Transverse colon (tissue), 4 donors: Measurements from ENCODE around the gene KCNAB2. TPM values are rescaled to one million over a fixed set of nuclear protein-coding genes. Genes with fewer than 3 reads are reported as not detected.

Source experiments
- DNase-seq: peaks from one replicate; pipeline ENCODE4 v3.0.0-alpha.2; 2019
- H3K27ac ChIP-seq, 4 donors: fragments of 200-600 bp; sonication (generic); 2 replicates each; pipeline ENCODE4 v1.5.1; 2016 to 2018; ENCODE audit warnings: inconsistent platforms in 4 of 4
- H3K27me3 ChIP-seq: fragments of 200-600 bp; sonication (generic); 2 replicates; pipeline ENCODE4 v1.5.1; 2017; ENCODE audit warnings: inconsistent platforms
- H3K36me3 ChIP-seq, 4 donors: fragments of 200-600 bp; sonication (generic); 2 replicates each; pipeline ENCODE4 v1.5.1; 2017 to 2019; ENCODE audit warnings: inconsistent platforms in 4 of 4
- H3K4me1 ChIP-seq, 4 donors: fragments of 200-600 bp; sonication (generic); 2 replicates each; pipeline ENCODE4 v1.5.1; 2017 to 2020; ENCODE audit warnings: inconsistent platforms in 4 of 4
- H3K4me3 ChIP-seq, 4 donors: fragments of 200-600 bp; sonication (generic); 1 replicate in 1 of 4; 2 replicates in 3 of 4; pipeline versions ENCODE4 v1.5.1 to v1.6.1; 2017 to 2019; ENCODE audit warnings: inconsistent platforms in 4 of 4
- H3K9me3 ChIP-seq, 2 donors: fragments of 200-600 bp; sonication (generic); 2 replicates each; pipeline ENCODE4 v1.5.1; 2017 to 2019; ENCODE audit warnings: inconsistent platforms in 2 of 2
- CTCF ChIP-seq, 5 experiments: fragments of 200-600 bp in 3 of 5; fragments of 450-650 bp in 2 of 5; sonication (generic) in 3 of 5; IDR thresholded peaks; 1 replicate in 2 of 5; 2 replicates in 3 of 5; pipeline ENCODE4 v1.5.1; 2016 to 2017; ENCODE audit warnings: antibody characterized with exemption in 5 of 5, inconsistent platforms in 3 of 5, mild to moderate bottlenecking in 2 of 5, moderate library complexity in 1 of 5
- EP300 ChIP-seq: sonication (generic); formaldehyde crosslinking; IDR thresholded peaks from one replicate; pipeline ENCODE4 v1.6.1; 2017; ENCODE audit warnings: antibody characterized with exemption, low read depth
- POLR2A ChIP-seq: fragments of 450-650 bp; IDR thresholded peaks from one replicate; pipeline ENCODE4 v1.6.1; 2016; ENCODE audit warnings: antibody characterized with exemption, mild to moderate bottlenecking, moderate library complexity
- POLR2AphosphoS5 ChIP-seq, 3 donors: sonication (generic); formaldehyde crosslinking; IDR thresholded peaks; one replicate each; pipeline ENCODE4 v1.6.1; 2016; ENCODE audit warnings: antibody characterized with exemption in 3 of 3
- WGBS, 2 donors: methylation state at CpG; one replicate each; pipeline ENCODE4 v1.1.5; 2018; ENCODE audit warnings: low coverage in 1 of 2; 5-methylcytosine and 5-hydroxymethylcytosine counted together
- in situ Hi-C, 4 donors: fragments of 200-750 bp; cut with MboI; loops; one replicate each; pipeline versions ENCODE4 v1.15.0 to v1.15.1; 2017; ENCODE audit warnings: low sequenced_read_pairs in 3 of 4, low pct_ligation_motif_present in 1 of 4, low pct_unique_long_range_greater_than_20kb in 1 of 4
- intact Hi-C: fragments of 100-400 bp; cut with DNase I; formaldehyde crosslinking; loops from one replicate; pipeline ENCODE4 v1.15.1; 2023; ENCODE audit warnings: low total_unique reads
- total RNA-seq, 4 donors: library from RNA; depleted of rRNA; stranded (reverse); fragments of >200 nt; gene quantifications; one replicate each; pipeline ENCODE4 v1.1.0, GENCODE V29; 2016

The KCNAB2 gene
- total RNA-seq, 4 donors from 2014 or later = 1.00 to 25.4 (median 7.9) TPM

GRCh38 chr1:6005276-6005917 lies 40.3 kb upstream of the KCNAB2 start:
- DNase-seq = peak; percentile 1
- WGBS, 2 donors = 75% methylated on average over 10 of the region's 10 CpGs; no CpG with 5 or more reads in 1 of the 2 donors
- in situ Hi-C loops = no loop called here
- no peaks in the 10 kb centered on the region for H3K4me1 ChIP-seq
- no peaks in the 10 kb centered on the region for H3K9me3 ChIP-seq
- H3K36me3 ChIP-seq = no peaks in the 10 kb centered on the region
- no peak for TF ChIP-seq CTCF (IDR thresholded peaks at IDR 0.05)
- TF ChIP-seq POLR2AphosphoS5 (IDR thresholded peaks at IDR 0.05) = no peak
- no peak for TF ChIP-seq POLR2A
- TF ChIP-seq EP300 = no peak
- intact Hi-C loops = no loop called here
- no peak overlapping the region for H3K27ac ChIP-seq
- no peak overlapping the region for H3K4me3 ChIP-seq
- peaks cover 3% of the 10 kb centered on the region for H3K27me3 ChIP-seq

DNA sequence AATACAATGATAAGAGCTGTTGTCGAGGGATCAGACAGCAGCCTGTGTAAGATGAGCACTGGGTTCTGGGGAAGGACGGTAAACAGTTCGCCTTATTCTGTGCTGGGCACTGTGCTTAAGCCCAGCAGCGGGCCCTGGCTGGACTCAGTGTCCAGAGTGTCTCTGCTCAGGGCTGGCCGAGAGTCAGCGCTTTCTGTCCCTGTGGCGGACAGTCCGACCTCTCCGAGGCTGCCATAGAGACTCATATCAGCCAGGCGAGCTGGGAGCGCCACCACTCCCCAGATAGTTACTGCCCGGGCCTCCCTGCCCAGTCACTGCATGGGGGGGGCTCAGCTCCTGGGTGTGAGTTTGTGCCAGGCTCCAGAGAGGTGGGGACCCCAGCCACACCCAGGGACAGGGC lies 38.8 kb upstream of the KCNAB2 start:
- in situ Hi-C loops = no loop called here
- DNase-seq = no peak
- TF ChIP-seq CTCF (IDR thresholded peaks at IDR 0.05) (no peak), POLR2A (no peak), POLR2AphosphoS5 (IDR thresholded peaks at IDR 0.05) (no peak), EP300 (no peak)
- no peak overlapping the region for H3K4me3 ChIP-seq
- no peaks in the 10 kb centered on the region for H3K4me1 ChIP-seq
- H3K36me3 ChIP-seq = no peaks in the 10 kb centered on the region
- 80 to 90% methylated on average over 2 to 12 of the region's 12 CpGs for WGBS, 2 donors
- no peaks in the 10 kb centered on the region for H3K9me3 ChIP-seq
- H3K27ac ChIP-seq = no peak overlapping the region
- peaks cover 3% of the 10 kb centered on the region for H3K27me3 ChIP-seq
- intact Hi-C loops = no loop called here

DNA sequence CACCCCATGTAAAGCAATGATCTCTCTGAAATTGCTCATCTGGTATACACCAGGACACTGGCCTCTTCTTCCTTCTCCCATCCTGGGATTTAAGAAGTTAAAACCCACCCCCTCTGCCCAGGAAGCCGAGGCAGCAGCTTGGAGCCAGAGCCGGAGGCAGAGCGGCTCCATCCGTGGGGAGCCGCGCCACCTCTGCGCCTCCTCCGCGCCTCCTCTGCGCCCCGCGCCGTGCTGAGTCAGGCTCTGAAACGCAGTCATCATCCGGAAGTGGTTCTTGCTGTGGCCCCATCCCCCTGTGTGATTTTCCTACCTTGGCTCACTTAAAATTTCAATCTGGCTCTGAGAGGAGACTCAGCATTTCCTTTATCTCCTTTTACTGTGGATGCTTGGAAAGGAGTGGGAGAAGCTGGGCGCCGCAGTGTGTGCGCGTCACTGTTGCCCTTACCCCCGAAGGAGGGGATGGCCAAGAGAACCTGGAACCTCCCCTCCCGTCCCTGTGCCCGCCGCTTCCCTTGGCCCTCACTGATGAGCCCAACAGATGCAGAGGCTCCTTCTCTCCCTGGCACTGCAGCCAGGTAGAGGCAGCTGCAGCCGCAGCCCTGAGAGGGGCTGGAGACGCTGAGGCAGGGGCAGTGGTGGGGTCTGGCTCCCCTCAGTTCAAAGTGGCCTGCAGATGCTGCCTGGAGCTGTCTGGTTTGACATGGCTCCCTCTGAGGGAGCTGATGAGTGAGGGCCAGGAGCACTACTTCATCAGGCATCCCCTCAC lies 38.2 kb upstream of the KCNAB2 start:
- no peak for DNase-seq
- no peak overlapping the region for H3K4me3 ChIP-seq
- no peaks in the 10 kb centered on the region for H3K36me3 ChIP-seq
- intact Hi-C loops (no loop called here), in situ Hi-C loops (no loop called here)
- H3K27me3 ChIP-seq = peaks cover 3% of the 10 kb centered on the region
- 87% methylated on average over 24 of the region's 25 CpGs; no CpG with 5 or more reads in 1 of the 2 donors for WGBS, 2 donors
- H3K4me1 ChIP-seq = no peaks in the 10 kb centered on the region
- no peaks in the 10 kb centered on the region for H3K9me3 ChIP-seq
- no peak overlapping the region for H3K27ac ChIP-seq
- TF ChIP-seq EP300 (no peak), POLR2A (no peak), POLR2AphosphoS5 (IDR thresholded peaks at IDR 0.05) (no peak), CTCF (IDR thresholded peaks at IDR 0.05) (no peak)

DNA sequence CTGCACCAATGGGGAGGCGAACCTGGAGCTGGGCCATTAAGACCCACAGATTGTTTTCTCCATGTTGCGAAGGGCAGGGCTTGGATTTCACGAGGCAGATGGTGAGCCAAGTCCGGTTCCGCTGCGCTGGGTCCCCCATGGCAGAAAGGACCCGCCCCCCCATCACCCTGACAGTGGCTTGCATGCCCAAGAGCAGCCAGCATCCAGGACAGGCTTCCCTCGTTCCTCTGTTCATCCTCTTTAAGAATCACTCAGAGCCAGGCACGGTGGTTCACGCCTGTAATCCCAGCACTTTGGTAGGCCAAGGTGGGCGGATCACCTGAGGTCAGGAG lies 37.6 kb upstream of the KCNAB2 start:
- 92% methylated on average over 11 of the region's 11 CpGs; no CpG with 5 or more reads in 1 of the 2 donors for WGBS, 2 donors
- Histone ChIP-seq H3K27ac (no peak overlapping the region), H3K4me1 (no peaks in the 10 kb centered on the region), H3K4me3 (no peak overlapping the region), H3K9me3 (no peaks in the 10 kb centered on the region), H3K36me3 (no peaks in the 10 kb centered on the region), H3K27me3 (no peaks in the 10 kb centered on the region)
- no peak for DNase-seq
- TF ChIP-seq POLR2AphosphoS5 (IDR thresholded peaks at IDR 0.05) = no peak
- intact Hi-C loops = no loop called here
- in situ Hi-C loops = no loop called here
